ENCODE data around the gene ANG.

Gene ANG

GRCh38 chr14:20679907-20680306, 8.7 kb upstream of the ANG start:
- DNase-seq = no peak

- DNase-seq = no peak
Observed at GRCh38 chr14:20680363-20680762, 8.2 kb upstream of the ANG start.

GRCh38 chr14:20680843-20681347, 7.7 kb upstream of the ANG start:
- no peak for DNase-seq

GRCh38 chr14:20681348-20682126, 7.0 kb upstream of the ANG start:
- DNase-seq = peak; percentile 89

- DNase-seq = no peak
Observed at GRCh38 chr14:20682127-20682434, 6.5 kb upstream of the ANG start.

- peak; percentile 80 for DNase-seq
Observed at GRCh38 chr14:20682435-20683124, 6.0 kb upstream of the ANG start.

- DNase-seq = peak; percentile 89
Observed at GRCh38 chr14:20683125-20683890, 5.3 kb upstream of the ANG start.

- DNase-seq = peak; percentile 83
Observed at GRCh38 chr14:20683891-20684661, 4.5 kb upstream of the ANG start, which contains the start of gene RNASE4. RNASE4 (plus strand) TSS chr14:20684560; CDS start chr14:20699372, 14,812 bp downstream.

GRCh38 chr14:20684662-20685456, 3.7 kb upstream of the ANG start:
- DNase-seq = no peak

GRCh38 chr14:20686386-20687143, 2.0 kb upstream of the ANG start:
- no peak for DNase-seq

- DNase-seq = no peak
Observed at GRCh38 chr14:20687362-20688166, 1.0 kb upstream of the ANG start.

- DNase-seq = peak; percentile 55
Observed at GRCh38 chr14:20690848-20691640, 2.5 kb downstream of the ANG start.

- DNase-seq = no peak
Observed at GRCh38 chr14:20692116-20692751, 3.7 kb downstream of the ANG start.

- DNase-seq = no peak
Observed at GRCh38 chr14:20696764-20697163, 8.2 kb downstream of the ANG start.

- DNase-seq = peak; percentile 65
Observed at GRCh38 chr14:20697273-20698017, 8.9 kb downstream of the ANG start.

- no peak for DNase-seq
Observed at GRCh38 chr14:20698018-20698329, 9.4 kb downstream of the ANG start.

- no peak for DNase-seq
Observed at GRCh38 chr14:20698934-20699333, 10.4 kb downstream of the ANG start.

GRCh38 chr14:20699931-20700330, 11.4 kb downstream of the ANG start:
- no peak for DNase-seq
